HEK293T (cell line): ENCODE results near the gene TMBIM6.

Experiments used
- BHLHE40 ChIP-seq: fragments of 450-650 bp; IDR thresholded peaks from 2 replicates; pipeline ENCODE4 v1.6.1; 2016; ENCODE audit warnings: mild to moderate bottlenecking, moderate library complexity, borderline replicate concordance
- CTBP1 ChIP-seq: fragments of 450-650 bp; IDR thresholded peaks from 2 replicates; pipeline ENCODE4 v1.6.1; 2016; ENCODE audit warnings: borderline replicate concordance
- FOXA1 ChIP-seq: fragments of 450-650 bp; IDR thresholded peaks from 2 replicates; pipeline ENCODE4 v1.6.1; 2016; ENCODE audit warnings: mild to moderate bottlenecking
- FOXM1 ChIP-seq: fragments of 450-650 bp; IDR thresholded peaks from 2 replicates; pipeline ENCODE4 v1.6.1; 2017; ENCODE audit warnings: mild to moderate bottlenecking, borderline replicate concordance
- HDGF ChIP-seq: fragments of 450-650 bp; IDR thresholded peaks from 2 replicates; pipeline ENCODE4 v1.6.1; 2017; ENCODE audit warnings: antibody characterized with exemption, borderline replicate concordance
- SP1 ChIP-seq: fragments of 450-650 bp; IDR thresholded peaks from 2 replicates; pipeline ENCODE4 v1.6.1; 2017
- SUZ12 ChIP-seq: fragments of 450-650 bp; IDR thresholded peaks from 2 replicates; pipeline ENCODE4 v1.6.1; 2016; ENCODE audit warnings: mild to moderate bottlenecking
- TARDBP ChIP-seq: fragments of 450-650 bp; IDR thresholded peaks from 2 replicates; pipeline ENCODE4 v1.6.1; 2016
- ZNF384 ChIP-seq: fragments of 450-650 bp; IDR thresholded peaks from 2 replicates; pipeline ENCODE4 v1.6.1; 2016
- TF ChIP-seq, protein P1 (sequence below): fragments of 450-650 bp; IDR thresholded peaks from 2 replicates; pipeline ENCODE4 v1.6.1; 2016

GRCh38 chr12:49811961-49812401, 70.6 kb downstream of the TMBIM6 start:
- TF ChIP-seq FOXM1, result no peak
- TF ChIP-seq SP1, result no peak
- no peak for TF ChIP-seq BHLHE40
- no peak for TF ChIP-seq FOXA1
- TF ChIP-seq SUZ12, result no peak
- no peak for TF ChIP-seq TARDBP
- no peak for TF ChIP-seq HDGF
- no peak for TF ChIP-seq CTBP1
- TF ChIP-seq ZNF384, result no peak
- TF ChIP-seq, protein P1, sequence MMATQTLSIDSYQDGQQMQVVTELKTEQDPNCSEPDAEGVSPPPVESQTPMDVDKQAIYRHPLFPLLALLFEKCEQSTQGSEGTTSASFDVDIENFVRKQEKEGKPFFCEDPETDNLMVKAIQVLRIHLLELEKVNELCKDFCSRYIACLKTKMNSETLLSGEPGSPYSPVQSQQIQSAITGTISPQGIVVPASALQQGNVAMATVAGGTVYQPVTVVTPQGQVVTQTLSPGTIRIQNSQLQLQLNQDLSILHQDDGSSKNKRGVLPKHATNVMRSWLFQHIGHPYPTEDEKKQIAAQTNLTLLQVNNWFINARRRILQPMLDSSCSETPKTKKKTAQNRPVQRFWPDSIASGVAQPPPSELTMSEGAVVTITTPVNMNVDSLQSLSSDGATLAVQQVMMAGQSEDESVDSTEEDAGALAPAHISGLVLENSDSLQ, result no peak
